ENCODE data around the gene PLK4. TPM values are rescaled to one million over a fixed set of nuclear protein-coding genes. Genes with fewer than 3 reads are reported as not detected.

The PLK4 gene
- total RNA-seq = 1 to 10 TPM; 1.7 to 5.6 (median 1.9) TPM
- 4.0 TPM for total RNA-seq (2013)
- total RNA-seq = 0.38 to 46.8 (median 4.3) reads per million in 29 experiments

DNA sequence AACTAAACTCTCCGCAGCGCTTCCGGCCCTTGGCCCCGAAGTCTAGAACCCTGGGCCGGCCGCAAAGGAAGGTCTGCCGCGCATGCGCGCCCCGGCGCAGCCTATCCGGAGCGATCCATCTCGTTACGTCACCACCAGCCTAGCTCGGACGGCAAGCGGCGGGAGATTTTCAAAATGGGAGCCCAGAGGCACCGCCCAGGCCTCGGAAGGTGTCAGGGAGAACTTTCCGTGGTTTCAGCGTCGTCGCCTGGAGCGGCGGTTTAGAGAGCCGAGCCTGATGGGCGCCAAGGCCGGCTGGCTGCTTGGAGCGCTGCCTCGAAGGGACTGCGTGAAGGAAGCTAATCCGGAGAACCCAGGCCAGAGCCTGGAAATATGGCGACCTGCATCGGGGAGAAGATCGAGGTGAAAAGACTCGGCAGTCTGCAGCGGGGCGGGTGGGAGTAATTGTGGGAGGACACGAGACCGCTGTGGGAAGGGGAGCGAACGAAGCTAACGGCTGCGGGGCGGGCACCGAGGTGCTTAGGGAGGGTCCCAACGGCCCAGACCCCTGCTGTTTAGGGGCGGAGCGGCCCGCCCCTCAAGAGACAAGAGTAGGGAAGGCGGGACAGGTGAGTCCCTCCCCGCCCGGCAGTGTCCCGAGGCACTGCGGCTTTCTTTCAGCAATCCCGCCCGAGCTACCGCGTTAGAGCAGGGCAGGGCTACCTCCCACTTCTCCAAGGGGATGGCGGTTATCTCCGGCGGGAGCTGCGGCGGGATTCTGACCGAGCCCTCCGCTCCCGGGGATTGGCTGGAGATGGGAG is at the start of gene PLK4:
TSS of gene PLK4 (plus strand) at position 131 of the 800 bp plus-strand sequence. CDS start at position 373, 242 bp downstream.
- H3K27ac Mint-ChIP-seq = peak within 1 kb of the TSS; percentile 94 to 98
- H3K4me3 Mint-ChIP-seq = peak within 1 kb of the TSS; percentile 98 to 100 (median 98)
- Histone ChIP-seq H3K4me1 (ENCODE audit: control insufficient read depth in 1 of 2, extremely low read depth in 1 of 2, insufficient read depth in 2 of 2, low read length in 2 of 2) (peaks cover 9 to 11% of the 10 kb centered on the region in 2 experiments), H3K27me3 (replicated peaks in 1 of 2; ENCODE audit: control insufficient read depth in 2 of 2, extremely low read depth in 1 of 2, insufficient read depth in 2 of 2, low read length in 1 of 2) (no peaks in the 10 kb centered on the region), H3K9me3 (no peaks in the 10 kb centered on the region), H3K27ac (ENCODE audit: low read length) (peak within 1 kb of the TSS; percentile 92), H3K4me3 (ENCODE audit: control insufficient read depth in 1 of 2, extremely low read depth in 1 of 2, low read length in 1 of 2) (peak within 1 kb of the TSS; percentile 76 to 97), H3K36me3 (ENCODE audit: control insufficient read depth in 2 of 2, extremely low read depth in 1 of 2, insufficient read depth in 1 of 2, low read length in 1 of 2) (no peaks in the 10 kb centered on the region)
- peaks cover 5% of the 10 kb centered on the region for H3K36me3 Mint-ChIP-seq
- POLR2A ChIA-PET = interaction anchor here (0.6 to 1.0 kb wide), 4 partner anchors 16 to 1213 kb away, joined by 3 to 5 read pairs (median 4); no protein-coding TSS in a partner anchor
- no peaks in the 10 kb centered on the region for H3K9me3 Mint-ChIP-seq
- DNase-seq = peak; percentile 85 to 96 (median 92)
- peaks cover 24 to 28% (median 25%) of the 10 kb centered on the region in 3 donors for H3K4me1 Mint-ChIP-seq
- CTCF ChIA-PET = interaction anchor here in 1 of 2 donors (1.6 to 2.3 kb wide), 2 partner anchors 9 to 84 kb away, joined by 4 to 6 read pairs; partner anchors contain the start of genes ABHD18 and MFSD8
- WGBS (ENCODE audit: insufficient coverage) = under 1% methylated on average over 58 of the region's 70 CpGs
- ATAC-seq (replicated peaks in 1 of 4) = peak; percentile 93 to 97 (median 95)
- H3K27me3 Mint-ChIP-seq = no peaks in the 10 kb centered on the region

DNA sequence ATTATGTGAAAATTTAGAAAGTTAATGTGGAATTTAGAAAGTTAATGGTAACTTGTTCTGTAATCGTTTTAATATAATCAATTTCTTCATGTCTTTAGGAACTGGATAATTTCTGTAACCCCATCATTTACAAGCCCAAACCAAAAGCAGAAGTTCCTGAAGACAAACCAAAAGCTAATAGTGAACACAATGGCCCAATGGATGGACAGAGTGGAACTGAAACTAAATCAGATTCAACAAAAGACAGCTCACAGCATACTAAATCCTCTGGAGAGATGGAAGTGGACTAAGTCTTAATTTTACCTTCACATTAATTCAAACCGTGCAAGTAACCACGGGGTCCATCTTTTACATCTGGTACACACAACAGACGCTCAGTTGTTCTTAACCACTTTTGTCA is 48.1 kb upstream of the PLK4 start:
- no peak for DNase-seq
- Histone ChIP-seq H3K27ac (ENCODE audit: low read length) (no peak overlapping the region), H3K27me3 (replicated peaks in 1 of 2; ENCODE audit: control insufficient read depth in 2 of 2, extremely low read depth in 1 of 2, insufficient read depth in 2 of 2, low read length in 1 of 2) (peaks cover 0 to 3% of the 10 kb centered on the region in 2 experiments), H3K4me3 (ENCODE audit: control insufficient read depth in 1 of 2, extremely low read depth in 1 of 2, low read length in 1 of 2) (no peak overlapping the region), H3K4me1 (ENCODE audit: control insufficient read depth in 1 of 2, extremely low read depth in 1 of 2, insufficient read depth in 2 of 2, low read length in 2 of 2) (no peaks in the 10 kb centered on the region), H3K36me3 (ENCODE audit: control insufficient read depth in 2 of 2, extremely low read depth in 1 of 2, insufficient read depth in 1 of 2, low read length in 1 of 2) (no peaks in the 10 kb centered on the region), H3K9me3 (no peaks in the 10 kb centered on the region)
- no peak overlapping the region for H3K4me3 Mint-ChIP-seq
- POLR2A ChIA-PET = no interaction called here
- no CpG with 5 or more reads among the region's 4 CpGs for WGBS (ENCODE audit: insufficient coverage)
- no peaks in the 10 kb centered on the region for H3K36me3 Mint-ChIP-seq
- no peaks in the 10 kb centered on the region for H3K4me1 Mint-ChIP-seq
- H3K27ac Mint-ChIP-seq = no peak overlapping the region
- CTCF ChIA-PET = no interaction called here
- no peak for ATAC-seq (replicated peaks in 1 of 4)
- peaks cover 0 to 7% of the 10 kb centered on the region in 2 donors for H3K27me3 Mint-ChIP-seq
- H3K9me3 Mint-ChIP-seq = no peaks in the 10 kb centered on the region

DNA sequence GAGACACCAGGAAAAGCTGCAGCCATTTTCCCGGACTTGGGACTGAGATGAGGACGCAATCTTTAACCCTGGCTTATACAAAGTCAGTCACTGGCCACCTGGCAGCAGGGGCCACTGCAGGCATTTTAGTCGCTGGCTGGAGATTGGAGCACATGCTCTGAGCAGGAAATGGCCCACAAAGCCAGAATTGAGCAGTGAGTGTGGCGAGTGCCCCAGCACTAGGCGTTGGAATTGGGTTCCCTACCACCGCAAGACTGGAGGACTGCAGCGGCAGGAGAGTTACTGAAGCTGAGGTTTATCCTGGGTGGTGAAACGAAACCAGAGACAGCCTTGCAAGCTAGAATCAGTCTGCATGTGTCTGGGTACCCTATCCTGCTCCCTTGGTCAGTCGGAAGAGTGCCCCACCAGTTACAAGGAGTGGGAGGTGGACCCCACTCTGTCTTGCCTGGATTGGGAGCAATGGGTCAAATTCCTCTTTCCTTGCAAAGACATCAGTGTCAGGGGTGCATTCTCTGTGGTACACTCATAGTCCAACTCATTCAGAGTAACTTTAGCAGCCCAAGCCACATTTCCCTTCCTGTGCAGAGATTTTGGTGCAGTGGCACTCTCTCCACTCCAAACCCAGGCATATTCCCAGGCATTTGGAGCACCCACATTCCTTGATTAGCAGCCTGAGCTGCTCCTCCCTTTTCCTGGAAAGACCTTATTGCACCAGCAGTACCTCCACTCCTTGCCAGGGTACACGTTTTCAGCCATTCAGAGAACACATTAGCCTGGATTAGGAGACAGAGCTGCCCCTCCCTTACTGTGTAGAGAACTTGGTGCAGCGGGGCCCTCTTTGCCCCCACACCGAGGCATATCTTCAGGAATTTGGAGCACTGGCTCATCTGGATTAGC is 36.7 kb upstream of the PLK4 start:
- no peak for ATAC-seq (replicated peaks in 1 of 4)
- Mint-ChIP-seq H3K27me3 (no peaks in the 10 kb centered on the region), H3K4me1 (peaks cover 0 to 4% (median 0%) of the 10 kb centered on the region in 3 donors), H3K4me3 (no peak overlapping the region), H3K36me3 (peaks cover 56% of the 10 kb centered on the region), H3K27ac (no peak overlapping the region), H3K9me3 (peaks cover 7 to 30% (median 20%) of the 10 kb centered on the region in 3 donors)
- ChIA-PET POLR2A (no interaction called here), CTCF (no interaction called here)
- Histone ChIP-seq H3K27ac (ENCODE audit: low read length) (no peak overlapping the region), H3K9me3 (no peaks in the 10 kb centered on the region), H3K4me1 (ENCODE audit: control insufficient read depth in 1 of 2, extremely low read depth in 1 of 2, insufficient read depth in 2 of 2, low read length in 2 of 2) (no peaks in the 10 kb centered on the region), H3K4me3 (ENCODE audit: control insufficient read depth in 1 of 2, extremely low read depth in 1 of 2, low read length in 1 of 2) (no peak overlapping the region), H3K27me3 (replicated peaks in 1 of 2; ENCODE audit: control insufficient read depth in 2 of 2, extremely low read depth in 1 of 2, insufficient read depth in 2 of 2, low read length in 1 of 2) (no peaks in the 10 kb centered on the region), H3K36me3 (ENCODE audit: control insufficient read depth in 2 of 2, extremely low read depth in 1 of 2, insufficient read depth in 1 of 2, low read length in 1 of 2) (peaks cover 0 to 3% of the 10 kb centered on the region in 2 donors)
- WGBS (ENCODE audit: insufficient coverage) = 90% methylated on average over 12 of the region's 12 CpGs
- no peak for DNase-seq

DNA sequence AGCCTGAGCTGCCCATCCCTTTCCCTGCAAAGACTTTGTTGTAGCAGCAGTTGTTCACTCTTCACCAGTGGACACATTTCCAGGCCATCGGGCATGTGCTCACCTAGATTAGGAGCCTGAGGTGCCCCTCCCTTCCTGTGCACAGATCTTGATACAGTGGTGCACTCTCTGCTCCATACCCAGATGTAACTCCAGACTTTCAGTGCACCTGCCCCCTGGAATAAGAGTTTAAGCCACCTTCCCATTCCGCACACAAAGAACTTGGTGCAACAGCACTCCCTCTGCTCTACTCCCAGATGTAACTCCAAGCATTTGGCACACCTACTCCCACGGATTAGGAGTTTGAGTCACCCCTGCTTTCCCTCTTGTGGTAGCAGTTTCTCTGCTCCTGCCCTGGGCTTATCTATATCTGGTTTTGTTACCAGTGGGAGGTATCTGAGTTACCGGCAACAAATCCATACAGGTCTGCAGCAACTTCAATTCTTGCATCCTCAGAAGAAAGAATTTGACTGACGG is 36.0 kb upstream of the PLK4 start:
- H3K27ac Mint-ChIP-seq = no peak overlapping the region
- peaks cover 0 to 5% (median 0%) of the 10 kb centered on the region in 3 donors for H3K4me1 Mint-ChIP-seq

DNA sequence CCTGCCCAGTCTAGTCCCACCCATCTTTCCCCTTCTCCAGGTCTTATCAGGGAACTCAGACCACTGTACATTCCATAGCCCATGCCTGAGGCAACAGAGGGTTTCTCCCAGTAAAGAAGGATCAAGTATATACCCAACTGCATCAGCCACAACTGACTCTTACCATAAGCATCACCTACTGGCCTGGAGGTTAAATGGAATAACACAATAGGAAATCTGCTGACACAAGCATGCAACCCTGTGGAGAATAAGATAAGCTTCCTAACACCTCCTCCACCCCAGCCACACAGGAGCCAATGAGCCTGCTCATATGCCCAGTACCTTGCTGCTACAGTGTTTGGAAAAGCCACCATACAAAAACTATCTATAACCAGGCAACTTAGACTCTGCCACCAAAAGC is 34.6 kb upstream of the PLK4 start:
- peaks cover 70% of the 10 kb centered on the region for H3K36me3 Mint-ChIP-seq

More for the DNA sequence above, 36.0 kb upstream of the PLK4 start:
- no peak overlapping the region for H3K4me3 ChIP-seq (ENCODE audit: control insufficient read depth in 1 of 2, extremely low read depth in 1 of 2, low read length in 1 of 2)
- 93% methylated on average over 1 of the region's 5 CpGs for WGBS (ENCODE audit: insufficient coverage)
- H3K36me3 ChIP-seq (ENCODE audit: control insufficient read depth in 2 of 2, extremely low read depth in 1 of 2, insufficient read depth in 1 of 2, low read length in 1 of 2) = peaks cover 0 to 3% of the 10 kb centered on the region in 2 donors
- no peak overlapping the region for H3K27ac ChIP-seq (ENCODE audit: low read length)
- H3K27me3 Mint-ChIP-seq = no peaks in the 10 kb centered on the region
- peaks cover 2% of the 10 kb centered on the region for H3K9me3 ChIP-seq
- H3K4me1 ChIP-seq (ENCODE audit: control insufficient read depth in 1 of 2, extremely low read depth in 1 of 2, insufficient read depth in 2 of 2, low read length in 2 of 2) = no peaks in the 10 kb centered on the region
- no peak overlapping the region for H3K4me3 Mint-ChIP-seq
- POLR2A ChIA-PET = no interaction called here
- CTCF ChIA-PET = no interaction called here
- ATAC-seq (replicated peaks in 1 of 4) = no peak
- H3K9me3 Mint-ChIP-seq = peaks cover 12 to 35% (median 24%) of the 10 kb centered on the region in 3 donors
- H3K27me3 ChIP-seq (replicated peaks in 1 of 2; ENCODE audit: control insufficient read depth in 2 of 2, extremely low read depth in 1 of 2, insufficient read depth in 2 of 2, low read length in 1 of 2) = no peaks in the 10 kb centered on the region
- H3K36me3 Mint-ChIP-seq = peaks cover 60% of the 10 kb centered on the region
- DNase-seq = no peak

DNA sequence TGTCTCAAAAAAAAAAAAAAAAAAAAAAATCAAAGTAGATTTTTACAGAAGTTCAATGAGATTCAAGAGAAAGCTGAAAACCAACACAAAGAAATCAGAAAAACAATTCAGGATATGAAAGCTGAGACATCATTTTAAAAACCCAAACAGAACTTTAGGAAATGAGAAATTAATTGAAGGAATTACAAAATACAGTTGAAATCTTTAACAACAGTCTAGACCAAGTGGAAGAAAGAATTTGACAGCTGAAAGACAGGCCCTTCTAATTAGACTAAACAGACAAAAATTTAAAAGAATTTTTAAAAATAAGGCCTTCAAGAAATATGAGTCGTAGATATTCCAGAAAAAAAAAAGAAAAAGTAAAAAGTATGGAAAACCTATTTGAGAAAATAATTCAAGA is 33.9 kb upstream of the PLK4 start:
- CTCF ChIA-PET = no interaction called here
- Histone ChIP-seq H3K27me3 (replicated peaks in 1 of 2; ENCODE audit: control insufficient read depth in 2 of 2, extremely low read depth in 1 of 2, insufficient read depth in 2 of 2, low read length in 1 of 2) (no peaks in the 10 kb centered on the region), H3K4me3 (ENCODE audit: control insufficient read depth in 1 of 2, extremely low read depth in 1 of 2, low read length in 1 of 2) (no peak overlapping the region), H3K27ac (ENCODE audit: low read length) (no peak overlapping the region), H3K9me3 (peaks cover 9% of the 10 kb centered on the region), H3K4me1 (ENCODE audit: control insufficient read depth in 1 of 2, extremely low read depth in 1 of 2, insufficient read depth in 2 of 2, low read length in 2 of 2) (no peaks in the 10 kb centered on the region), H3K36me3 (ENCODE audit: control insufficient read depth in 2 of 2, extremely low read depth in 1 of 2, insufficient read depth in 1 of 2, low read length in 1 of 2) (peaks cover 0 to 3% of the 10 kb centered on the region in 2 donors)
- peaks cover 0 to 5% (median 0%) of the 10 kb centered on the region in 3 donors for H3K4me1 Mint-ChIP-seq
- no peak overlapping the region for H3K4me3 Mint-ChIP-seq
- WGBS (ENCODE audit: insufficient coverage) = no CpG with 5 or more reads among the region's 1 CpG
- H3K9me3 Mint-ChIP-seq = peaks cover 16 to 53% (median 41%) of the 10 kb centered on the region in 3 donors
- DNase-seq (no peak), ATAC-seq (replicated peaks in 1 of 4) (no peak)
- no peaks in the 10 kb centered on the region for H3K27me3 Mint-ChIP-seq
- peaks cover 67% of the 10 kb centered on the region for H3K36me3 Mint-ChIP-seq
- H3K27ac Mint-ChIP-seq = no peak overlapping the region
- POLR2A ChIA-PET = interaction anchor here in 1 of 2 donors (0.5 kb wide), 1 partner anchor 30 kb away, joined by 6 read pairs; no protein-coding TSS in a partner anchor

More for the DNA sequence above, 34.6 kb upstream of the PLK4 start:
- Histone ChIP-seq H3K4me3 (ENCODE audit: control insufficient read depth in 1 of 2, extremely low read depth in 1 of 2, low read length in 1 of 2) (no peak overlapping the region), H3K36me3 (ENCODE audit: control insufficient read depth in 2 of 2, extremely low read depth in 1 of 2, insufficient read depth in 1 of 2, low read length in 1 of 2) (peaks cover 0 to 3% of the 10 kb centered on the region in 2 donors), H3K27ac (ENCODE audit: low read length) (no peak overlapping the region), H3K9me3 (peaks cover 9% of the 10 kb centered on the region), H3K4me1 (ENCODE audit: control insufficient read depth in 1 of 2, extremely low read depth in 1 of 2, insufficient read depth in 2 of 2, low read length in 2 of 2) (no peaks in the 10 kb centered on the region), H3K27me3 (replicated peaks in 1 of 2; ENCODE audit: control insufficient read depth in 2 of 2, extremely low read depth in 1 of 2, insufficient read depth in 2 of 2, low read length in 1 of 2) (no peaks in the 10 kb centered on the region)
- POLR2A ChIA-PET = no interaction called here
- CTCF ChIA-PET = no interaction called here
- no peak for ATAC-seq (replicated peaks in 1 of 4)
- no peaks in the 10 kb centered on the region for H3K27me3 Mint-ChIP-seq
- peaks cover 16 to 47% (median 35%) of the 10 kb centered on the region in 3 donors for H3K9me3 Mint-ChIP-seq
- no peak for DNase-seq
- H3K4me1 Mint-ChIP-seq = peaks cover 0 to 5% (median 0%) of the 10 kb centered on the region in 3 donors
- H3K27ac Mint-ChIP-seq = no peak overlapping the region
- no peak overlapping the region for H3K4me3 Mint-ChIP-seq
